NCI-H2196 treated with DMSO at 0.1 percent for 48 hours (cell line): ENCODE measurements around the gene NTRK2.

Experiments used
- DNase-seq: peaks from one replicate; lab custom pipeline; 2025; ENCODE audit not compliant: unreplicated experiment; lab: John Stamatoyannopoulos, UW

The NTRK2 gene

DNA sequence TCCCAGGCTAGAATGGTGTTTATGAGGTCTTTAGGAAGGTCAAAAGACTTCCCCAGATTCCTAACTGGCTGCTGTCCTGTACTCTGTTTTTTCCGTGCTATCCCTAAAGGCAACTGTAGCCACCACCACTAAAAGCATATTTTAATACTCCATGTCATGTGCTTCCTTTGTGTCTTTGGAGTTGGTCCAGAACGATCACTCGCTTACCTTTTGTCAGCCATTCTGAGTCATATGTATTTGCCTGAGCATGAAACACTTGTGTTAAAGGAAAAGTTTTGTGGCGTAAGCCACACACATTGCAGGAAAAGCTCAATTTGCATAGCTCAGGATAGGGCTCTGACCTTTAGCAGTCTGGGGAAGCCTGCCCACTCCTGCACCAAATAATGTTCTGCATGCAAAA is 299.6 kb downstream of the NTRK2 start:
- no peak for DNase-seq

DNA sequence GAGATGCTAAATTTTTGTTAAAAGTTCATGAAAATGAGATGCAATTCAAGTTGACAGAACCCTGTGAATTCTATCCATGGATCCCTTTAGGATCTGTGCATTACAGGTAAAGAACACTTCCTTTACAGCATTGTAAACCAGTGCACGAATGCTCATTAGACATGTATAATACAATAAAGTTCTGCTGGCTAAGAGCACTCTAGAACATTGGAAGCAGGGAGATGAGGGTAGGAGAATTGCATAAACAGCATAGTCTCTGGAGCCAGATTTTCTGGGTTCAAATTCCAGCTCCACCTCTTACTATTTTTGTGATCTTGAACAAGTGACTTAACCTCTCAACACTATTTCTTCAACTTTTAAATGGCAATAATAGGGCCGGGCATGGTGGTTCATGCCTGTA is 300.2 kb downstream of the NTRK2 start:
- no peak for DNase-seq

DNA sequence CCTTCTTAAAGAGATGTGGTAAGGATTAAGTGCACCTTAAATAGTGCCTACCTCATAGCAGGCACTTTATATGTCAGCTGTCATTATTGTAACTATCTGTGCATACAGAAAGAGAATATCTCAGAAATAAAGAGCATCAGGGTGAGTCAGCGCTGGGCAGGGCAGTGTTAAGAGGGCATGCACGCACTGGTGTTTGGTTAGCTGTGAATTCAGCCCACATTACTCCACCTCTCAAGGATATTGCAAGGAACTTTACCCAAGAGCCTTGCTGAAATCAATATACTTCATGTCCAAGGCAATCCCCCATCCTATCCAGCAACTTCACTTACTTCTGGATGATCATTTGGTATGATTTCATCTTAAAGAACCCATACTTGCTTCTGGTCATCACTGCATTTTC is 300.9 kb downstream of the NTRK2 start:
- DNase-seq = no peak

DNA sequence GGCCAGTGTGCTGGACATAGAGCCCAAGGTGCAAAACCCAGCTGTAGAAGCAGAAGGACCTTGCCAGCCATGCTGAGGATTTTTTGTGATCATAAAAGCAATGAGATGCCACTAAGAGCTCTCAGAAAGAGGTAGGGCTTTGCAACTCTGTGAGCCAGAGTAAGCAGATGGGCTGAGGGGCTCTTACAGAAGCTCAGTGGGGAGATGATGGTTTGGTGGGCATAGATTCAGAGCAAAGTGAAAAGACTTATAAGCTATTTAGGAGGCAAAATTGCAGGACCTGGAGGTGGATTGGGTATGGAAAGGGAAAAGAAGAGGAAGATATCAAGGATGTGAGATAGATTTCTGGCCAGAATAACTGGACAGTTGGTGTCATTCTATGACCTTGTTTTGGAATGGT is 302.0 kb downstream of the NTRK2 start:
- DNase-seq = no peak

DNA sequence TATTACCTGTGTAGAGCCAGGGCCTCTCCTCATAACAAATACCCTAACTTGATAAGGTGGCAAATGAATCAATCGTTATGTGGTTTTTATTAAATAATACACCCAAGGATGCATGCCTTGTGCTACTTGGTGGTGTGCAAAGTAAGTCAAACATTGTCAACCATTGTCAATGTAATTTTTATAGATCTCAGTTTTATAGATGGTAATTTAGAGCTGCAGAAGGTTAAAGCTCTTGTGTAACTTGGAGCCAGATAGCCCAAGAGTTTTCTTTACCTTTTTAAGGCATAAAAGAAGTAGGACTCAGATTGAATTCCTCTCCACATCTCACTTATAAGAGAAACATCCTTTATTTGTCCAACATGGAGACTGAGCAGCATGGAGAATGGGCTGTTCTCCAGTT is 304.7 kb downstream of the NTRK2 start:
- DNase-seq = no peak

DNA sequence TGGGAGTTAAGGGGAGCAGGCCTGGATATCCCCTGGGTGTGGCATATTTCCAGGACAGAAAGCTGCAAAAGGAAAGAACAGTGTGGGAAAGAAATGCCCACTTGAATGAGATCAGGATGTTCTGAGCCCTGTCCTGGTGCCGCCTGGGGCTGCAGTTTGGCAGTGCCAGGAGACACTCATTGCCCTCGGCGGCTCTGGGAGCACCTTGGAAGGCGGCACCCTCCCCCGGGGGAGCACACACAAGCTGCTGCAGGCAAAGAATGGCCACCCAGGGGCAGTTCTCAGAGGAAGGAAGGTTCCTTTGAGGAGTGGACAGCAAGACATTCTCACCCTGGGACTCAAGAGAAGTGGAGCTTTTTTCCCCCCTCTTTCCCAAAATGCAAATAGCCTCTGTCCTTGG is 305.3 kb downstream of the NTRK2 start:
- no peak for DNase-seq

DNA sequence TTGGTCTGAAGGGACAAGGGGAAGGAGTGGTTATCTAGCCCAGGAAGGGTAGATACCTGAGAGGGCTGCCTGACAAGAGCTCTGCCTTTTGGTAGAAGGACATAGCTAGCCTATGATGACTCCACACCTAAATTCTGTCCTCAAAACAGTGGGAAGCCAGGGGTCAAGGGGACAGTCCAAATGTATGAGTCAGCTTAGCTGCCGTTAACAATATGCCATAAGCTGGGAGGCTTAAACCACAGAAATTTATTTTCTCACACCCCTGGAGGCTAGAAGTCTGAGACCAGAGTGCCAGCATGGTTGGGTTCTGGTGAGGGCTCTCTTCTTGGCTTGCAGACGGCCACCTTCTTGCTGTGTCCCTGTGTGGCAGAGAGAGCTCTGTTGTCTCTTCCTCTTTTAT is 306.4 kb downstream of the NTRK2 start:
- DNase-seq = no peak

DNA sequence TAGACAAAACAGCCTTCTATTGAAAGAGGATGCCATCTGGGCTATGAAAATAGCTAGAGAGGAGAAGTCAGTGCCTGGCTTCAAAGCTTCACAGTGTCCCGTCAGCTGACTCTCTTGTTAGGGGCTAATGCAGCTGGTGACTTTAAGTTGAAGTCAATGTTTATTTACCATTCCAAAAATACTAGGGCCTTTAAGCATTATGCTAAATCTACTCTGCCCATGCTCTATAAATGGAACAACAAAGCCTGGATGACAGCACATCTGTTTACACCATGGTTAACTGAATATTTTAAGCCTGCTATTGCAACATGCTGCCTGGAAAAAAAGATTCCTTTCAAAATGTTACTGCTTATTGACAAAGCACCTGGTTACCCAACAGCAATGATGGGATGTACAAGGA is 309.1 kb downstream of the NTRK2 start:
- DNase-seq = no peak

DNA sequence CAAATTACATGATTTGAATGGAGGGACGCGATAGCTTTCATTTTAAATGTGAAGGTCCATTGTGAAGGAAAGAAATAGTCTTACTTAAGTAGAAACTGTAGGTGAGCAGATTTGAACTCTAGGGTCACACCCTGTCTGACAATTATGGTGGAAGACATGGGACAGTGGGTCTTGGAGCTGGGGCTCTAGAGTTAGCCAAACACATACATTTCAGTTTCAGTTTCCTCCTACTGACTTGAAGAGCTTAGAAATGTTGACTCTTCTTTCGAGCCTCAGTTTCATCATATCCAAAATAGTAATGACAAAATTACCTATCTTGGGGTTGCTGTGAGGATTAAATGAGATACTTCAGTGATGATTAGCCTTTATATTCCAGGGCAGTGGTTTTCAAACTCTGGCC is 314.2 kb downstream of the NTRK2 start:
- no peak for DNase-seq

DNA sequence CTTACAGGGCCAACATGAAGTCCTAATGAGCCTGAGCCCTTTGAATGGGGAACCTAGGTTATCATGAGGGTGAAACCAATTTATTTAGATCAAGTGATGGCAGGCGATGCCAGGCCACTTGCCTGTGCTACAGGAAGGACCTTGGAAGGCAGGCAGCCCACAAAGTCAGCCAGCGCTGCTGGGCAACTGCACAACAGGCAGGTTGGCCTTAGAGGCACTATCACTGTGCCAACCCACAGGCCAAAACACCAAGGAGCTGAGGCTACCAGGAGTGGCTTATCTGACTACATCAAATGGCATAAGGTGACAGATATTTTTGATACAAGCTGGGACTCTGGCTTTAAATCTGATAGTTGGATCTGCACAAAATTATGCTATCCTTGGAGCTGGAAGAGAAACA is 319.1 kb downstream of the NTRK2 start:
- no peak for DNase-seq

DNA sequence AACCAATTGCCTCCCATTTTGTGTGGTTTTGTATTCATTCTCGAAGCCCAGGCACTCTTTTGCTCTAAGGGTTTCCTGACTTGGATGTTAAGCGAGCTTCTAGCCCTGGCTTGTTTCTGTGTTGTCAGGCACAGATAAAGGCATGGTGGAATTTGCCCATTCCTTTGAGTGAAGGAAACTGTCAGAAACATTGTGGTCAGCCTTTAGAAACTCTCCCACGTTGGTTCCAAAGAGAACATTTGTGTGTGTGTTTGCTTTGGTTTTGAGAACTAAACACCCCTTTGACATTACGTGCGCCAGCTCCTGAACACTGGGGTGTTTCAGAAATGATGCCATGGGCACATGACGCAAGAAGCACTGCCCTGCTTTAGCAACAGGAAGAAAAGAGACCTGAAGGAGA is 320.9 kb downstream of the NTRK2 start:
- DNase-seq = no peak

DNA sequence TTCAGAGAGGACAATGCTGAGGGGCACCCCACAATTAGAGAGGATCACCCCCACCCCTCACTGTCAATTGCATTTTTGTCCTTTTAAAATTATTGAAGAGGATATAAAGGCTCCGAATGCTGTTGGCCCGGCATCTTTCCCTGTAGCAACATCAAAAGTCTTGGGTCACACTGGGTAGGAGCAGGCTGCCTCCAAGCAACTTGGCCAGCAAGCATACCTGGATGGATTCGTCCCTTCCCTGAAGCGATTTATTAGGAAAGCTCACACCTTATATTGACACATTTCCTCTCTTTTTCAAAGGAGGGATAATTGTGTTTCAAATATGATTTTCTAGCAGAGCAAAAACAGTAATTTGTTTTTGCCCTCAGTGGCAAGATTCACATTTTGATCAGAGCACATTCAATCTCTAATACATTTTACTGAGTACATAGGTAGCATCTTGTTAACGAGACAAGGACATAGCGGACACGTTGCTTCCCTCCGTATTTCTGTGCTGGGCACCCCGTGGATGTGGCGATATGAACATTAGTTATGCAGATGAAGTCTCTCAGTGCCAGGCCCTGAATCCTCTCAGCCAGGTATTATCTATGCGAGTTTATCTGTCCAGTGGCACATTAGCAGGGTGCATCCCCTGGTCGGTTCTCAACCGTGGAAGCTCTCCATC is 321.5 kb downstream of the NTRK2 start:
- DNase-seq = no peak

DNA sequence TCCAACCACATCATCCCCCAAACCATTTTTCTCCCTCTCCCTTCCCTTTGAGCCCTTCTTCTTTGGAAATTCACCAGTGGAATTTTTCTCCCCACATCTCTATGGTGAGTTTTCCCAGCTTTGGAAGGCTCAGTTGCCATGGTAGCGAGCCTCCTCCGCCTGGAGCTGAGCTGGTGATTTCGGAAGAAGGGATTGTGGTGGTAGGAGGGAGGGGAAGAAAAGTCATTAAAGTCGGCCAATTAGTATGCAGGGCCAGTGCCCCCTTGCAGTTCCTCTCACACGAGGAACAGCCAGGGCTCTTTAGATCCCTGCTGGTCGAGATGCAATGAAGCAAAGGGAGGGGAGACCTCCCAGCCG is 322.0 kb downstream of the NTRK2 start:
- no peak for DNase-seq

DNA sequence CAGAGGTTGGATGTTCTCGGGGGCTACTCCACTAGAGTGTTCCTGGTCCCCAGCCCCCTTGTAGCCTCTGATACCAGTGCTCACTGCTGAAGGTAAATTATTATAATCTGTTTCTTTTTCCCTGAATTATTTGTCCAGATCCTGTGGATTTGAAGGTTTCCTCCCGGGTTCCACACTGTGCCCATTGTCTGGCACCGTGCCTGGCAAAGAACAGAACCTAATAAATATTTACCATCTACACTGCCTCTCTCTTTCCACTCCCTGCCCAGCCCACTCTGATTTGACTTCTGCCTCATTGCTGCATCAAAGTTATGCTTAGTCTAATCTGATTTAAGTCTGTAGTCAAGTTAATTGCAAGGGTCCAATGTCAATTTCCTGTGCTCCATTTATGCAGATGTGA is 322.9 kb downstream of the NTRK2 start:
- no peak for DNase-seq

DNA sequence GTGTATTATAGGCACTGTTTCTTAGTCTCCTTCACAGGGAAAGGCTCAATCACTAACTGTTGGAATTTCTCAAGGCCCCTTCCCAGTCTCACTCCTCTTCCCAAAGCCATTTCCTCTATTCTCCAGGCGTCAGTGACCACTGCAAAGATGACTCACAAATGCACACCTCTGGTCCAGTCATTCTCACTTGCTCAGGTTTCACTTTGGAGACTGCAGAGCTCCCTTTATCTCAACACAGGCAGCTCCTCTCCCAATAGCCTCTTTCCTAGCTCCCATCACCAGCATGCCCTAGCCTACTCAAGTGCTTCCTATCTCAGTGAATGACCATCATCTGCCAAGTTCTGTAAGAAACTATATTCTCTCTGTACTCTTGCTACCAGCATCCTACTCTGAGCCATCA is 323.6 kb downstream of the NTRK2 start:
- no peak for DNase-seq

DNA sequence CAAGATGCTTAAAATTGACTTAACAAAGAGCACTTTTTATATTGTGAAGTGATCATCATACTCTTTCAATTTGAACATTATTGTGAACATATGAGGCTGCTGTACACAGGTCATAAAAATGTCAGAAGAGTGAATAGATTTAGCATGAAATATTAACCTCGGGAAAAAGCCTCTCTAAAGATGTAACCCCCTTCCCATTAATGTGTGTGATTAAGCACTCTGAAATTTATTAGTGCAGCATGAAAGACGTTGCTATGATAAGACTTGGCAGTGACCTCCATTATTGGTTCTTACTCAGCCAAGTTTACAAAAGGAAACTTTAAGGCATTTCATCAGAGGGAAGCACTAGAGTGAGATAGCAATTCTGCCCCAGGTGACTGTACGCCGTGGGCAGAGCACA is 326.5 kb downstream of the NTRK2 start:
- no peak for DNase-seq

DNA sequence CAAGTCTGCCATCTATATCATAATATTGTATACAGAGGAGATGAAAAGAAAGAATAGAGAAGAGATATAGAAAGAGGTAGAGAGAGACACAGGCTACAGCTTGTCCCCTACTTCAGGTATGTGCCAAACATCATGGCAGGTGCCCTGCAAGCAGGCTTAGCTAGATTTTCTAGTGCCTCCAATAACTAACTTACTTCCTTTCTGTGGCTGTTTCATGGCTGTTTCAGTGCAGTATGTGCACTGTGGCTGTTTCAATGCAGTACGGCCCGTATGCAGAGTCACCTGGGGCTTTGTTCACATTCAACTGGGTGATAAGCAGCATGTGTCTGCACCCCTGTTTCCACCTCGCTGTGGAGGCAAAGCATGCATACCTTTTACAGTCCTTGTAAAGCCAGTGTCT is 327.2 kb downstream of the NTRK2 start:
- no peak for DNase-seq

DNA sequence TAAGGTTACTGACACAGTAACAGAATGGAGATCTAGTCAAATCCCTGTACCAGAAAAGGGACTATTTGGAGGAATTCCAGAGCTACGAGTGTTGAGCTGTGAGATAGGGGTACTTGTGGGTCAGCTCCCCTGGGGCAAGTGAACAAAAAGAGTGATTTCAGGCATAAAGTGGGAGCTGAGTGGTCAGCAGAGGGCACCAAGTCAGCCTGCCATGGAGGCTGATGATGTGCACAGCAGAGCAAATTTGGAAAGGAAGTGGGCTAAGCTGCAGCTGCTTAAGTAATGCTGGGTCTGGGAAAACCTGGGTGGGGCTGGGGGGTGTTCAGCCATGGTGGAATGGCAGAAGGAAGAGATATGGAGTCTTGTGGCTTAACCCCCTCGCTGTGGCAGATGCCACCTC is 327.9 kb downstream of the NTRK2 start:
- DNase-seq = no peak

DNA sequence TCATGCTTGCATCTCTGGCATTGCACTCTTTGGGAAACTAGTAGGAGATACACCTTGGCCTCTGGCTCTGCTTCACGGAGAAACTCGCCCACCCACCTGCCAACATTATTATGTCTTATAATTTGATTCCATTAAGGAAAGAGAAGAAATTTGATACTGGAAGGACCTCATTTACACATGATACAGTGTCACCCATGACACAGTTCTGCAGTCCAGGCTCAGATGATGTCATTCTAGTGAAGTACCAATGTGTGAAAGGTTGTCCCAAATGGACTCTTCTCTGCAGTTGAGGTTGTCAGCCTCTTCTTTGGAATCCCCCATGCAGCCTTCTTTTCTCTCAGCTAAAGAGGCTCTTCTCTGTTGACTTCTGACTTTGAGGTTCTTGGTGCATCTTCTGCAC is 329.1 kb downstream of the NTRK2 start:
- DNase-seq = no peak

DNA sequence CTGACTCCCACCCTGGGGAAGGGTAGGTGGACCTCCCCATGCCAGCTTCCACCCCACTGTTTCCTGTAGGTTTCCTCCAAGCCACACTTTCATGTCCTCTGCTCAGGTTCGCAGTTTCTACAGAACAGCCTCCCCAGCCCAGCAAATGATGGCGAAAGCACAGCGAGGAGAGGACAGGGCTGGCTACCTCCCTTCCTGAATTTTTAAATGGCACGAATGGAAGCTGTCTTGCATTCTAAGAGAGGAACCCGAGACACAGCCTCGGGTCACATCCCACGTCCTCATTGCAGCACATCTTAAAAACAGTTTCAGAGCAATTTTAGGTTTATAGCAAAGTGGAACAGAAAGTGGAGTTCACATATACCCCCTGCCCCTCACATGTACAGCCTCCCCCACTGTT is 330.3 kb downstream of the NTRK2 start:
- no peak for DNase-seq

DNA sequence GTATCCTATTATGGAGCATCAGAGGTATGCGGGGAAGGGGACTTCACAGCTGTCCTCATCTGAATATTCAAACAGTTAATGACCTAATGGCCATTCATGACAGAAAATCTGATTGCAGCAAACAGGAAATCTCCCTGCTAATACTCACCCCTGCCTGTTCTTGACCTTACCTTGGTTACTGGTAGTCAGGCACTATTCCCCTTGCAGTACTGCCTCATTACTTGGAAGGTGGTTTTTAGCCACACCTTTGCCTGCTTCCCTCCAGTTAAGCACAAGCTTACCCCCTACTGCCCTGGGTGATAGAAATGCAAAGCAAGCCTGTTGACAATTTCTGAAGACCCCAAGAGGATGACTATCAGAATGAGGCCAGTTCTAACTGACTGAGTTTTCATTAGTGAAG is 332.4 kb downstream of the NTRK2 start:
- no peak for DNase-seq

DNA sequence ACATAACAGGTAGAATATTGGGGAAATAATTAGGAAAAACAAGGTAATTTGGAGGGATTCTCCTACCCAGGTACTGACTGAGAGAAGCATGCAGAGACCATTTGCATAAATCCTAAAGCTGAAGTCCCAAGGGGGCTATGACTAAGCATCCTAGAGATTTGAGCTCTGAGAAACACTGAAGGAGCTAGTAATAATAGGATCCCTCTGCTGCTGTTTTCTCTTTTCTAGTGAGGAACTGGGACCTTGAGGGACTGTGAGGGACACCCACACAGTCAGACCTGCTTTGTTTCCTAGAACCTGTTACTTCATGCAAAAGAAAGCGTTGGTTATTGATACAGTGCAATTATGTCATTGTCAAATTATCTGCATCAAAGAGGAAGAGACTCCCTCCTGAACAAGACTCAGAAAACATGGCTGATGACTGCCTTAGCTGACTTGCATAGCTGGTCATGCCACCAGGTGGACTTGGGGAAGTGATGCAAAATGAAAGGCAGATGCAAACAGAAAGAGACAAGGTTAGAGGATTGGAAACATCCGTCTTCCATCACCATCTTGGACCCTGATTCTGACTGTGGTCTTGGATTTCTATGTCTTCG is 335.4 kb downstream of the NTRK2 start:
- DNase-seq = no peak

DNA sequence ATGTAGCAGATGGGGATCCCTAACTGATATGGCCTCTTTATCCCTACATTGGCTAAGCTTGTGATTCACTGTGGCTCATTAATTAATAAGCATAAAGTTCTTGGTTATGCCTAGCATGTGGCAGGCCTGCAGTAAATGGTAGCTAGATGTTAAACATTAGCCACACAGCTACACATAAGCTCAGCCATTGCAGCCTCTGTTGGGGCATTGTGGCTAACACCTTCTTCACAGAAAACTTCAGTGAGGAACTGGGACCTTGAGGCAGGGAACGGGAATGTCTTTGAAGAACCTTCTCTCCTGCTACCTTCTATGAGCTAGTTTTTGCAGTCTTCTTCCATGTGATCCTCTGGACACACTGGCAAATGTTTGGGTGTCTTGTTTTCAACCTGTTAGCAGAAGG is 338.2 kb downstream of the NTRK2 start:
- no peak for DNase-seq
